SK-N-SH (cell line): Measurements from ENCODE around the gene CDK6. TPM values are rescaled to one million over a fixed set of nuclear protein-coding genes. Genes with fewer than 3 reads are reported as not detected.
A peak's percentile ranks its signal among the peaks of the same experiment; 100 is the strongest.

Source experiments
- CTCF ChIP-seq: fragments of 200-600 bp; sonication (generic); IDR thresholded peaks from 2 replicates; pipeline ENCODE4 v1.6.1; 2017; ENCODE audit warnings: antibody characterized with exemption, mild to moderate bottlenecking, moderate library complexity
- ELF1 ChIP-seq: IDR thresholded peaks from 2 replicates; pipeline ENCODE4 v1.4.0; 2012
- EP300 ChIP-seq, 2 experiments: IDR thresholded peaks; 2 replicates each; pipeline versions ENCODE4 v1.4.0 to v1.6.1; 2012; ENCODE audit warnings: borderline replicate concordance in 1 of 2, low read depth in 1 of 2, low read length in 1 of 2
- EZH2phosphoT487 ChIP-seq: fragments of 200-600 bp; sonication (generic); IDR thresholded peaks from 2 replicates; pipeline ENCODE4 v1.6.1; 2017; ENCODE audit warnings: low read depth, mixed run types, mild to moderate bottlenecking, antibody characterized with exemption, moderate library complexity, borderline replicate concordance
- FOSL2 ChIP-seq: IDR thresholded peaks from 2 replicates; pipeline ENCODE4 v1.4.0; 2012; ENCODE audit warnings: low read depth, mild to moderate bottlenecking, moderate library complexity, borderline replicate concordance
- FOXM1 ChIP-seq: IDR thresholded peaks from 2 replicates; pipeline ENCODE4 v1.4.0; 2012; ENCODE audit warnings: low read depth, mild to moderate bottlenecking
- IRF3 ChIP-seq: fragments of 150-350 bp; IDR thresholded peaks from 2 replicates; pipeline ENCODE4 v1.6.1; 2016; ENCODE audit warnings: mild to moderate bottlenecking, low read depth, low read length
- MEF2A ChIP-seq: IDR thresholded peaks from 2 replicates; pipeline ENCODE4 v1.4.0; 2012; ENCODE audit warnings: low read depth, borderline replicate concordance
- MXI1 ChIP-seq: IDR thresholded peaks from 2 replicates; pipeline ENCODE4 v1.6.1; 2012; ENCODE audit warnings: mild to moderate bottlenecking, low read depth, low read length, improper control_type of control experiment
- NFIC ChIP-seq: IDR thresholded peaks from 2 replicates; pipeline ENCODE4 v1.4.0; 2012; ENCODE audit warnings: borderline replicate concordance
- PBX3 ChIP-seq: IDR thresholded peaks from 2 replicates; pipeline ENCODE4; 2012
- POLR2AphosphoS5 ChIP-seq: IDR thresholded peaks from 2 replicates; pipeline ENCODE4 v1.6.1; 2012; ENCODE audit warnings: low read depth, low read length
- RAD21 ChIP-seq: IDR thresholded peaks from 2 replicates; pipeline ENCODE4 v1.6.1; 2012; ENCODE audit warnings: mild to moderate bottlenecking, low read length
- RCOR1 ChIP-seq: fragments of 150-350 bp; IDR thresholded peaks from 2 replicates; pipeline ENCODE4 v1.6.1; 2017; ENCODE audit warnings: antibody characterized with exemption, low read length
- REST ChIP-seq: IDR thresholded peaks from 2 replicates; pipeline ENCODE4 v1.6.1; 2012; ENCODE audit warnings: mild to moderate bottlenecking, low read depth, low read length, moderate library complexity
- RFX5 ChIP-seq: IDR thresholded peaks from 2 replicates; pipeline ENCODE4 v1.6.1; 2012; ENCODE audit warnings: mild to moderate bottlenecking, improper control_type of control experiment, low read length
- RXRA ChIP-seq: IDR thresholded peaks from 2 replicates; pipeline ENCODE4 v1.4.0; 2012; ENCODE audit warnings: low read depth, mild to moderate bottlenecking, borderline replicate concordance
- SMC3 ChIP-seq: IDR thresholded peaks from 2 replicates; pipeline ENCODE4 v1.6.1; 2012; ENCODE audit warnings: low read depth, low read length, improper control_type of control experiment
- TAF1 ChIP-seq: IDR thresholded peaks from 2 replicates; pipeline ENCODE4 v1.6.1; 2012; ENCODE audit warnings: low read depth, mild to moderate bottlenecking, low read length, moderate library complexity, borderline replicate concordance
- USF2 ChIP-seq: fragments of 150-350 bp; IDR thresholded peaks from 2 replicates; pipeline ENCODE4 v1.6.1; 2017; ENCODE audit warnings: antibody characterized with exemption, low read length, low read depth, borderline replicate concordance
- YY1 ChIP-seq: IDR thresholded peaks from 2 replicates; pipeline ENCODE4 v1.4.0; 2012; ENCODE audit warnings: low read depth, mild to moderate bottlenecking
- ZBTB33 ChIP-seq: IDR thresholded peaks from 2 replicates; pipeline ENCODE4 v1.4.0; 2012; ENCODE audit warnings: low read depth, borderline replicate concordance
- polyA plus RNA-seq, 3 experiments: library from polyadenylated mRNA; depleted of rRNA; stranded (reverse); fragments of >200 nt; gene quantifications; 2 replicates each; pipeline ENCODE4 v1.2.3, GENCODE V29; 2012

Gene CDK6
- polyA plus RNA-seq, 1 of the 3 experiments (the other 2 are of a cell fraction): 30.3 TPM

GRCh38 chr7:92695308-92696261, 140.8 kb downstream of the CDK6 start (continued):
- TF ChIP-seq CTCF (no peak), ELF1 (no peak), TAF1 (no peak), NFIC (peak; percentile 53; the same call in 1 of the 2 replicates), FOXM1 (no peak), POLR2AphosphoS5 (peak; percentile 49), PBX3 (peak; percentile 40), IRF3 (no peak), REST (no peak), RFX5 (no peak), MXI1 (0 out of 2 replicates have a peak, but pooled peaks have one; percentile 33), MEF2A (no peak), FOSL2 (no peak), ZBTB33 (no peak), RXRA (no peak), SMC3 (no peak), EZH2phosphoT487 (no peak), RAD21 (no peak; the same call in 1 of the 2 replicates), YY1 (no peak; the same call in 1 of the 2 replicates), RCOR1 (no peak), EP300 (IDR thresholded peaks at IDR 0.05; ENCODE audit: borderline replicate concordance in 1 of 2, low read depth in 1 of 2, low read length in 1 of 2) (no peak; a peak in 2 of 4 replicates), USF2 (no peak)
